ENCODE measurements around the gene MAPK14.
"Not testable (repeated sequence)": the region's sequence is repeated elsewhere in the genome, so short reads cannot be mapped to it uniquely, and the experiment has no call there.

Gene MAPK14

DNA sequence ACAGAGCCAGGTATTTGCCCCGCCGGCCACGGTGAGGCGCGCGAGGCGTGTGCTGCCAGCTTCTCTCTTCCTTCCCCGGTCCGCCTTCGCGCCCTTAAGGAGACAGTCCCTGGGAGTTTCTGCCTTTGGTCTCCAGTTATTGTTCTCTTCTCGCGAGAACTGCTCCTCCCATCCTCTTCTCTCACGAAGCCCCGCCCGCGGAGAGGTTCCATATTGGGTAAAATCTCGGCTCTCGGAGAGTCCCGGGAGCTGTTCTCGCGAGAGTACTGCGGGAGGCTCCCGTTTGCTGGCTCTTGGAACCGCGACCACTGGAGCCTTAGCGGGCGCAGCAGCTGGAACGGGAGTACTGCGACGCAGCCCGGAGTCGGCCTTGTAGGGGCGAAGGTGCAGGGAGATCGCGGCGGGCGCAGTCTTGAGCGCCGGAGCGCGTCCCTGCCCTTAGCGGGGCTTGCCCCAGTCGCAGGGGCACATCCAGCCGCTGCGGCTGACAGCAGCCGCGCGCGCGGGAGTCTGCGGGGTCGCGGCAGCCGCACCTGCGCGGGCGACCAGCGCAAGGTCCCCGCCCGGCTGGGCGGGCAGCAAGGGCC, at the start of gene MAPK14:
TSS of gene MAPK14 (plus strand) at position 308 of the 587 bp plus-strand sequence. CDS start 350 bp downstream, outside the sequence.
- H3K4me1 Mint-ChIP-seq: peaks cover 39% of the 10 kb centered on the region
- H3K4me3 Mint-ChIP-seq: peak within 1 kb of the TSS; percentile 96
- H3K36me3 Mint-ChIP-seq (ENCODE audit: low read depth): peaks cover 12% of the 10 kb centered on the region
- ATAC-seq: peak; percentile 91
- H3K27ac Mint-ChIP-seq: peak within 1 kb of the TSS; percentile 98
- H3K9me3 Mint-ChIP-seq: no peaks in the 10 kb centered on the region
- peaks cover 23% of the 10 kb centered on the region for H3K27me3 Mint-ChIP-seq
- DNase-seq: peak; percentile 97

DNA sequence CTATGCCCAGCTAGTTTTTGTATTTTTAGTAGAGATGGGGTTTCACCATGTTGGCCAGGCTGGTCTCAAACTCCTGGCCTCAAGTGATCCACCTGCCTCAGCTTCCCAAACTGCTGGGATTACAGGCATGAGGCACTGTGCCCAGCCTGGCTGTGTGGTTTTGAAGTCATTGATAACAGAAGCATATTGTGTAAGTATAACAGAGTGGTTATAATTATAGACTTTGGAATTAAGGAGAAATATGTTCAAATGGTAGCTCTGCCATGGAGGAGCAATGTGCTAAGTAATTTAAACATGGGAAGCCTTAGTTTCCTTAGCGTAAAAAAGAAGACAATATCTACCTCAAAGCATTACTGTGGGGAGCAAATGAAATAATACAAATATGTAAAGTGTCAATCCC, 47.5 kb upstream of the MAPK14 start:
- H3K4me1 Mint-ChIP-seq; H3K27ac Mint-ChIP-seq; H3K9me3 Mint-ChIP-seq; H3K4me3 Mint-ChIP-seq; ATAC-seq; H3K27me3 Mint-ChIP-seq; H3K36me3 Mint-ChIP-seq (ENCODE audit: low read depth); DNase-seq: not testable (repeated sequence)

DNA sequence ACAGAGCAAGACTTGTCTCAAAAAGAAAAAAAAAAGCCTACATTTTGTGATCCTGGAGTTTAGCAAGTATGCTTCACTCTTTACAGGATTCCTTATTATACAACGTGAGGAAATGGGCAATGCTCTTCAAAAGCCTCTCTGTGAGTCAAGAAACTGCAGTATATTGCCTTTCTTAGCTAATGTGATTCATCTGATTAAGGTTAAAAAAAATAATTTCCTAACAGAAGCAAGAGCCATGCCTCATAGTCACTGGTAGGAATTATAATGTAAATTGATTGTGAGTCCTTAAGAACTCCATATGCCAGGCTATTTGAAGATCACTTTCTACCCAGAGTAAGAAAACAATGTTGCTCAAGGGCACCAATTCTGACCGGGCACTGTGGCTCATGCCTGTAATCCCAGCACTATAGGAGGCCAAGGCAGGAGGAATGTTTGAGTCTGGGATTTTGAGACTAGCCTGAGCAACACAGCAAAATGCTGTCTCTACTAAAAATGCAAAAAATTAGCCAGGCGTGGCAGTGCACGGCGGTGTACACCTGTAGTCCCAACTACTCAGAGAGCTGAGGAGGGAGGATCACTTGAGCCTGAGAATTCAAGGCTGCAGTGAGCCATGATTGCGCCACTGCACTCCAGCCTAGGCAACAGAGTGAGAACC, 46.5 kb upstream of the MAPK14 start:
- no peaks in the 10 kb centered on the region for H3K9me3 Mint-ChIP-seq
- no peak overlapping the region for H3K4me3 Mint-ChIP-seq
- no peaks in the 10 kb centered on the region for H3K27me3 Mint-ChIP-seq
- no peaks in the 10 kb centered on the region for H3K4me1 Mint-ChIP-seq
- H3K27ac Mint-ChIP-seq: no peak overlapping the region
- H3K36me3 Mint-ChIP-seq (ENCODE audit: low read depth): no peaks in the 10 kb centered on the region
- no peak for ATAC-seq
- no peak for DNase-seq

DNA sequence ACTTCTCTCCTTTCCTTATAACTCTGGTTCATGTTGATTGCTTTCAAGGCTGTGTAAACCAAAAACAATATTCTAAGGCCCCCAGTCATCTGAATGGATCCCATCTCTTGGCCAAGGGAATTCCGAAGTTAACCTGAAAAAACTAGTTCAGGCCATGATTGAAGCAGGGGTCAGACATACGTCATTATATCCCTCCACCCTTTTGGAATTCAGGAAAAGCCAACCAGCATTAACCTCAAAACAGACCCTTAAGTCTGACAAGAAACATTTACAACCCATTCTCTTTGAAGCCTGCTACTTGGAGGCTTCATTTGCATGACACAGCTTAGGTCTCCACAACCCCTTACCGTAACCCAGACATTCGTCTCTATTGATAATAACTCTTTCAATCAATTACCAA, 42.9 kb upstream of the MAPK14 start:
- DNase-seq (no peak), ATAC-seq (no peak)
- Mint-ChIP-seq H3K9me3 (no peaks in the 10 kb centered on the region), H3K27ac (no peak overlapping the region), H3K4me1 (no peaks in the 10 kb centered on the region), H3K4me3 (no peak overlapping the region), H3K36me3 (ENCODE audit: low read depth) (no peaks in the 10 kb centered on the region), H3K27me3 (no peaks in the 10 kb centered on the region)

DNA sequence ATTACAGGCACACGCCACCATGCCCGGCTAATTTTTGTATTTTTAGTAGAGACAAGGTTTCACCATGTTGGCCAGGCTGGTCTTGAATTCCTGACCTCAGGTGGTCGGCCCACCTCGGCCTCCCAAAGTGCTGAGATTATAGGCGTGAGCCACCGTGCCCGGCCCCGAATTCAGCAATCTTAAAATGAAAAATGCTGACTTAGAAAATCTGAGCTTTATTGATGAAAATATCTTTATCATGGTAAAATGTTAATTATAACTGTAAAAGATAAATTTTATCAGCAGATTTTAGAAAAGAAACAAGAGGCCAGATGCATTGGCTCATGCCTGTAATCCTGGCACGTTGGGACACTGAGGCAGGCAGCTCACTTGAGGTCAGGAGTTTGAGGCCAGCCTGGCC, 39.6 kb upstream of the MAPK14 start:
- not testable (repeated sequence) for DNase-seq; H3K27ac Mint-ChIP-seq; H3K9me3 Mint-ChIP-seq; H3K36me3 Mint-ChIP-seq (ENCODE audit: low read depth); H3K4me1 Mint-ChIP-seq; H3K27me3 Mint-ChIP-seq; ATAC-seq; H3K4me3 Mint-ChIP-seq

DNA sequence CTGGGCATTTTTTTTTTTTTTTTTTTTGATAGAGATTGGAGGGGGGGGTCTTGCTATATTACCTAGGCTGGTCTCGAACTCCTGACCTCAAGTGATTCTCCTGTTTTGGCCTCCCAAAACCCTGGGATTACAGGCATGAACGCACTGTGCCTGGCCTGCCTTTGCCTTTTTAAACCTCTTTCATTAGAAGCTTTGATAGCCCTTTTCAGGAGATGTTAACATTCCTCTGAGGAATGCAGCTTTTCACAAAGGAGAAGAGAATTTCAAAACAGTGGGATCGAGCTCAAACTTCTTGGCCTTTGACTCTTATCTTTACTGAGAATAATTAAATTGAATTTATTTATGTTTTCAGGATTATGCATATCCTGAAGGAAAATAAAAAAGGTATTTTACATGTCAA, 34.5 kb upstream of the MAPK14 start:
- no peaks in the 10 kb centered on the region for H3K9me3 Mint-ChIP-seq
- ATAC-seq (no peak), DNase-seq (no peak)
- no peak overlapping the region for H3K27ac Mint-ChIP-seq
- H3K36me3 Mint-ChIP-seq (ENCODE audit: low read depth): no peaks in the 10 kb centered on the region
- no peak overlapping the region for H3K4me3 Mint-ChIP-seq
- peaks cover 2% of the 10 kb centered on the region for H3K27me3 Mint-ChIP-seq
- no peaks in the 10 kb centered on the region for H3K4me1 Mint-ChIP-seq

DNA sequence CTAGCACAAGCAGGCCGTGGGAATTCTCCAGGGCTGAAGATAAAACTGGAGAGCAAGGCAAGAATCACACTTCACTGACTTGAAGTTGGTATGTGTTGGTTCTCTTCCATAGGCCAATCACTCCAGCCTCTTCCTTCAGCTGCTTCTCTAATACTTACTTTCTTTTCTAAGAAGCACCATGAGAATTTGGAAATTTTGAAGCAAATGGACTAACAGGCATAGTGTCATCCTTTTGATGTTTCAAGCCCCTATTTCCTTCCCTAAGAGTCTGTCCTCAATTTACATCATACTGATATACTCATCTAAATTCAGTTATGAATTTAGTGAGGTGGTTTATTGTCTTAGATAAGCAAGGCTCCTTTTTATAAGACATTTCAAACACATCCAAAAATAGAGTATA, 27.2 kb upstream of the MAPK14 start:
- ATAC-seq (no peak), DNase-seq (no peak)
- Mint-ChIP-seq H3K36me3 (ENCODE audit: low read depth) (no peaks in the 10 kb centered on the region), H3K27me3 (no peaks in the 10 kb centered on the region), H3K27ac (no peak overlapping the region), H3K4me3 (no peak overlapping the region), H3K4me1 (no peaks in the 10 kb centered on the region), H3K9me3 (no peaks in the 10 kb centered on the region)

DNA sequence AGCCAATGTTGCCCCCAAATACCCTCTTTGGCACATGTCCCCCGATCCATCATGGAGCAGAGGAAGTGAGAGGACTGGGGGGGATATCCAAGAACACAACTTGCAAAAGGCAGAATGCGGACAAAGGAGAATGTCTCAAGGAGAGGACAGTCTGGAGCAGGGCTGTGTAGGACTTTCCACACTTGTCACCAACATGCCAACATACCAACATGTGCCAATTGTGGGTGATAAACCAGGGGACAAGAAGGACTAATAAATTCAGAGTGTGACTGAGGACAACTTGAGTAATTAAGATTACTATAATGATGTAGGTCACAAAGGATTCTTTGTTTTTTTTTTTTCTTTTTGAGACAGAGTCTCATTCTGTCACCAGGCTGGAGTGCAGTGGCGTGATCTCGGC, 11.9 kb upstream of the MAPK14 start:
- Mint-ChIP-seq H3K9me3 (no peaks in the 10 kb centered on the region), H3K4me3 (no peak overlapping the region), H3K36me3 (ENCODE audit: low read depth) (no peaks in the 10 kb centered on the region), H3K27me3 (peaks cover 2% of the 10 kb centered on the region), H3K27ac (no peak overlapping the region), H3K4me1 (no peaks in the 10 kb centered on the region)
- no peak for DNase-seq
- ATAC-seq: no peak

DNA sequence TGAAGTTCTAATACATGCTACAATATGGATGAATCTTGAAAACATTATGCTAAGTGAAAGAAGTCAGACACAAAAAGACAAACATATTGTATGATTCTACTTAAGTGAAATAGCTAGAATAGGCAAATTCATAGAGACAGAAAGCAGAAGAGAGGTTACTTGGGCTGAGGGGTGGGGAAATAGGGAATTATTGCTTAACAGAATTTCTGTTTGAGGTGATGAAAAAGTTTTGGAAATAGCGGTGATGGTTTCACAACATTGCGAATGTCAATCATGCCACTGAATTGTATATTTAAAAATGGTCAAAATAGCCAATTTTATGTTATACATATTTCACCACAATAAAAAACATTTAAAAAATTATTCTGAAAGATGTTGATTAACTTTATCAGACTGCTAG, 9.3 kb upstream of the MAPK14 start:
- DNase-seq (no peak), ATAC-seq (no peak)
- no peak overlapping the region for H3K4me3 Mint-ChIP-seq
- no peaks in the 10 kb centered on the region for H3K9me3 Mint-ChIP-seq
- H3K27me3 Mint-ChIP-seq: peaks cover 6% of the 10 kb centered on the region
- no peaks in the 10 kb centered on the region for H3K4me1 Mint-ChIP-seq
- no peak overlapping the region for H3K27ac Mint-ChIP-seq
- H3K36me3 Mint-ChIP-seq (ENCODE audit: low read depth): no peaks in the 10 kb centered on the region

DNA sequence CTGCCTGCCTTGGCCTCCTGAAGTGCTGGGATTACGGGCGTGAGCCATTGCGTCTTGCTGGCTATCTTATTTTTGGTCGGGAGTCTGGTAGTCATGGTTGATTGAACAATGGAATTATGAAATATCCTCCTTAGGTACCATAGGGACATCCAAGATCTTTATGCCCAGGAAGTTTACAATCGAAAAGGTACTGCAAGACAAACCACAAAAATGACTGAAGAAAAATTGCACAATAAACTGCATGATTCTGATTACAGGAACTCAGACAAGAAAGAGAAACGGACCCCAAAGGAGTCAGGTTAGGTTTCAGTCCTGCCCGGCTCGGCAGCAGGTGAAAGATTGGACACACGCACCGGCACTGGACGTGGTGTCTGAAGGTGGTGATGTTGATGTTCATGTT, 8.4 kb upstream of the MAPK14 start:
- H3K27me3 Mint-ChIP-seq: peaks cover 13% of the 10 kb centered on the region
- no peak overlapping the region for H3K27ac Mint-ChIP-seq

DNA sequence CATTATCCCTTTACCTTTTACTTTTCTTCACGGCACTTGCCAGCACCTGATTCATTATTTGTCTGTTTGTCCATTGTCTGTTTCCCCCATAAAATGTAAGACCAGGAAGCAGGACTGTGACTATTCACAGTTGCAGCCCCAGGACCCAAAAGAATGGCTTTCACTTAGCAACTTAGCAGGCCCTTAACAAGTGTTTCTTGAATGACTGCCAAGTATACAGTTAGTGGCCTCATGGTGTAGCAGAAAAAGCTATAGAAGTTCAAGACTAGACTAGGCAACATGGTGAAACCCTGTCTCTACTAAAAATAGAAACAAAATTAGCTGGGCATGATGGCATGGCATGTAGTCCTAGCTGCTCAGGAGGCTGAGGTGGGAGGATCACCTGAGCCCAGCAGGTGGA, 7.5 kb upstream of the MAPK14 start:
- Mint-ChIP-seq H3K9me3 (no peaks in the 10 kb centered on the region), H3K4me1 (peaks cover 5% of the 10 kb centered on the region), H3K27me3 (peaks cover 18% of the 10 kb centered on the region), H3K36me3 (ENCODE audit: low read depth) (no peaks in the 10 kb centered on the region), H3K4me3 (no peak overlapping the region), H3K27ac (no peak overlapping the region)
- ATAC-seq: no peak
- no peak for DNase-seq

More for the DNA sequence above, 8.4 kb upstream of the MAPK14 start:
- ATAC-seq (no peak), DNase-seq (no peak)
- Mint-ChIP-seq H3K4me1 (peaks cover 5% of the 10 kb centered on the region), H3K36me3 (ENCODE audit: low read depth) (no peaks in the 10 kb centered on the region), H3K9me3 (no peaks in the 10 kb centered on the region), H3K4me3 (no peak overlapping the region)

DNA sequence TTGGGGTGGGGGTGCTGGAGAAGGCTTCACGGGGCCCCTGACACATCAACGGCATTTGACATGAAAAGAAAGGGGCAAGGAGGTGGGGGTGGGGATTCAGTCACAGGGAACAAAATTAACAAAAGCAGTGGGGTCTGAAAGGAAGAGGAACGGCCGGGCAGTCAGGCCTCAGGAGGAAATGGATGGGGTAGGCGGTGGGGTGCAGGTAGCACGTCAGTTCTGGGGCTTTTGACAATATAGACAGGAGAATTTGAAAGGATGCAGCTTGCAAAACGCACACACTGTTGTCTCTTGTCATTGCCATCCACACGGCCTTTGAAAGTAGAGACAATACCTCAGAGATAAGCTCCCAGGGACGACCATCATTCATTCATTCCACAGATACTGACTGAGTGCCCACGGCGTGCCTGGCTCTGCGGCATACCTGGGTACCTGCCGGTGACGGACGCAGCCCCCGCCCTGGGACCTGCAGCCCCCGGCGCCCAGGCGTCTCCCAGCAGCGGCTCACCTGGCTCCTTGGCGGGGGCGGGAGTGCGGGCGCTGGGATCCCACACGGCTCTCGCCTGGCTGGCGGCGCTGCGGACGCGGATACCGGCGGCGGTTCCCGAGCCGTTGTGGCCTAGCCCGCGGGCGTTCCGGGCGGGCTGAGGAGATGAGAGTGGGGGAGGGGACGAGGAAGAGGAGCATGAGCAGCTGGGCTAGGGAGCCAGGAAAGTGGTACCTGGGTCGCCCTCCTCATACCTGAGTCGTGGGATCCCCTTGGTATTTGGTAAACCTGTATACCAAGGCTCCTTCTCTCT, 3.4 kb upstream of the MAPK14 start, which contains the start of gene SLC26A8:
TSS of gene SLC26A8 (minus strand) at position 646 of the 800 bp plus-strand sequence. CDS start 4,934 bp downstream, outside the sequence.
- Mint-ChIP-seq H3K36me3 (ENCODE audit: low read depth) (peaks cover 5% of the 10 kb centered on the region), H3K4me3 (no peak within 1 kb of the TSS), H3K27ac (no peak within 1 kb of the TSS), H3K9me3 (no peaks in the 10 kb centered on the region), H3K4me1 (peaks cover 16% of the 10 kb centered on the region), H3K27me3 (peaks cover 23% of the 10 kb centered on the region)
- ATAC-seq: no peak
- DNase-seq: no peak

DNA sequence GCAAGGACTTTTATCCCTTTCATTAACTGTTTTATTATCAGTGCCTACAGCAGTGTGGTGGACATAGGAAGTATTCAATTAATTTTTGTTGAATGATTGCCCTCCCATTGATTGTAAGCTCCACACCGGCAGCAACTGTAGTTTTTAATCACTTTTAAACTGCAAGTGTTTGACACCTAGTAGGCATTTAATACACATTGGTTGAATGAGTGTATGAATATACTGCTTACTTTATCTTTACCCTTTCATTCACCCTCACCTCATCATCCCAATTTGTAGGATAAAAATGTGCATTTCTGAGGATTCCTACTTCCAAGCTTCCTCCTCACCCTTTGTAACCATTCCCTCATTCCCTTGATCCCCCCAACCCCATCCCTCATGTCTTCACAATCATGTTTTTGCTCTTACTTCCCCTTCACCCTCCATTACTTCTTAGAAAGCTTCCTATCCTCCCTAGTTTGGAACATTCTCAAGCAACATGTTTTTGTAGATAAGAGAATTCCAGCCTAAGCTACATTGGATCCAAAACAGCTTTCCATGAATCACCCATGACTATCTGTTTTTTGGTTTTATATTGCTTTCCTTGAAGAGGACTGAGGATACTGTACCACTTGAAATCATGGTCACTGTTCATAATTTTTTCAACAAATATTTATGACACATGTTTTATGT, 2.2 kb upstream of the MAPK14 start:
- Mint-ChIP-seq H3K4me3 (no peak overlapping the region), H3K9me3 (no peaks in the 10 kb centered on the region), H3K27ac (no peak overlapping the region), H3K4me1 (peaks cover 23% of the 10 kb centered on the region), H3K27me3 (peaks cover 23% of the 10 kb centered on the region), H3K36me3 (ENCODE audit: low read depth) (peaks cover 5% of the 10 kb centered on the region)
- no peak for ATAC-seq
- no peak for DNase-seq

DNA sequence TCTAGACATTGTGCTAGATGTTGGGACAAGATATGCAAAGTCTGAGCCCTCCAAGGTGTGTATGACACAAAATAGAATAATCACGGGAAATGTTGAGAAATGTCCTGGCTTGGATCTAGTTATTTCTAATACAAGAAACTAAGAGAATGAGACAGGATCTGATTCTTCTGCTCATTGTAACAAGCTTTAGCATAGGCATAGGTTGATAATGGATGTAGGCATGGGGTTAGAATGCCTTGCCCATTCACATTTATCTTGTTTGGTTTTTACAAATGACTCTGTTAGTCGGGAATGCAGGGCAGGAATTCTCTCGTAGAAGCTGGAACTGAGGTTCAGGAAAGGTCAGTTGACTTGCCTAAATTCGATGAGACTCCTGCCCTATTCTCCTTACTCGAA, 1.7 kb upstream of the MAPK14 start:
- Mint-ChIP-seq H3K27me3 (peaks cover 23% of the 10 kb centered on the region), H3K36me3 (ENCODE audit: low read depth) (peaks cover 7% of the 10 kb centered on the region), H3K27ac (no peak overlapping the region), H3K4me1 (peaks cover 27% of the 10 kb centered on the region), H3K9me3 (no peaks in the 10 kb centered on the region), H3K4me3 (no peak overlapping the region)
- ATAC-seq: no peak
- DNase-seq: no peak

All from activated naive CD8-positive, alpha-beta T cell treated with anti-CD3 and anti-CD28 coated beads, Interleukin-2, amount 50 U/mL, for 24 hours (primary cell).